Thyroid gland (tissue), 4 donors: ENCODE results near the gene MATN4. TPM values are rescaled to one million over a fixed set of nuclear protein-coding genes. Genes with fewer than 3 reads are reported as not detected.

Source experiments
- DNase-seq, 2 donors: peaks; one replicate each; pipeline ENCODE4 v3.0.0-alpha.2; 2019
- H3K27ac ChIP-seq, 3 donors: fragments of 200-600 bp; sonication (generic); 1 replicate in 2 of 3; 2 replicates in 1 of 3; pipeline ENCODE4 v1.5.1; 2016 to 2019; ENCODE audit warnings: mild to moderate bottlenecking in 1 of 3, moderate library complexity in 1 of 3
- H3K27me3 ChIP-seq: fragments of 200-600 bp; sonication (generic); one replicate; pipeline ENCODE4 v1.5.1; 2019
- H3K36me3 ChIP-seq, 2 donors: fragments of 200-600 bp; sonication (generic); one replicate each; pipeline ENCODE4 v1.5.1; 2016 to 2019
- H3K4me1 ChIP-seq, 2 donors: fragments of 200-600 bp; sonication (generic); one replicate each; pipeline ENCODE4 v1.5.1; 2017 to 2019
- H3K4me3 ChIP-seq, 3 donors: fragments of 200-600 bp; sonication (generic); replicated peaks in 1 of 3; 1 replicate in 2 of 3; 2 replicates in 1 of 3; pipeline ENCODE4 v1.5.1; 2016; ENCODE audit warnings: mild to moderate bottlenecking in 1 of 3
- H3K9me3 ChIP-seq: fragments of 200-600 bp; sonication (generic); one replicate; pipeline ENCODE4 v1.5.1; 2017
- CTCF ChIP-seq, 6 experiments: fragments of 200-600 bp in 3 of 6; fragments of 450-650 bp in 3 of 6; sonication (generic) in 3 of 6; IDR thresholded peaks; one replicate each; pipeline ENCODE4 v1.5.1; 2016 to 2019; ENCODE audit warnings: antibody characterized with exemption in 6 of 6, mild to moderate bottlenecking in 2 of 6, inconsistent platforms in 1 of 6, moderate library complexity in 1 of 6
- POLR2A ChIP-seq, 2 donors: fragments of 450-650 bp; IDR thresholded peaks; one replicate each; pipeline ENCODE4 v1.6.1; 2017; ENCODE audit warnings: antibody characterized with exemption in 2 of 2, mild to moderate bottlenecking in 2 of 2, moderate library complexity in 1 of 2
- WGBS, 2 donors: methylation state at CpG; one replicate each; pipeline ENCODE4 v1.1.5; 2017; 5-methylcytosine and 5-hydroxymethylcytosine counted together
- intact Hi-C: fragments of 100-400 bp; cut with DNase I; formaldehyde crosslinking; loops from one replicate; pipeline ENCODE4 v1.15.1; 2023
- total RNA-seq, 4 donors: library from RNA; depleted of rRNA; stranded (reverse); fragments of >200 nt; gene quantifications; one replicate each; pipeline ENCODE4 v1.2.3, GENCODE V29; 2016

MATN4 gene
- total RNA-seq, 4 donors from 2014 or later: 1.2 TPM; not detected in 3

- intact Hi-C loops: no loop called here
- WGBS, 2 donors: 87 to 90% methylated on average over 4 of the region's 4 CpGs
- TF ChIP-seq CTCF (IDR thresholded peaks at IDR 0.05): no peak
- no peak for TF ChIP-seq POLR2A (IDR thresholded peaks at IDR 0.05)
- Histone ChIP-seq H3K27me3 (no peaks in the 10 kb centered on the region), H3K4me1 (peaks cover 5 to 6% of the 10 kb centered on the region in 2 donors), H3K4me3 (no peak overlapping the region), H3K9me3 (no peaks in the 10 kb centered on the region), H3K27ac (no peak overlapping the region), H3K36me3 (no peaks in the 10 kb centered on the region)
- no peak for DNase-seq
Measured at GRCh38 chr20:45269754-45270270, 38.3 kb downstream of the MATN4 start.

GRCh38 chr20:45269056-45269455, 39.0 kb downstream of the MATN4 start:
- peaks cover 5 to 6% of the 10 kb centered on the region in 2 donors for H3K4me1 ChIP-seq
- no peak for DNase-seq
- H3K9me3 ChIP-seq: no peaks in the 10 kb centered on the region
- H3K27me3 ChIP-seq: no peaks in the 10 kb centered on the region
- H3K27ac ChIP-seq: no peak overlapping the region
- H3K4me3 ChIP-seq: no peak overlapping the region
- intact Hi-C loops: no loop called here
- no peaks in the 10 kb centered on the region for H3K36me3 ChIP-seq
- TF ChIP-seq POLR2A (IDR thresholded peaks at IDR 0.05): no peak
- no peak for TF ChIP-seq CTCF (IDR thresholded peaks at IDR 0.05)
- WGBS, 2 donors: 69 to 83% methylated on average over 3 of the region's 3 CpGs

GRCh38 chr20:45268531-45268930, 39.6 kb downstream of the MATN4 start:
- H3K4me1 ChIP-seq: peaks cover 5 to 6% of the 10 kb centered on the region in 2 donors
- no peak overlapping the region for H3K4me3 ChIP-seq
- no peaks in the 10 kb centered on the region for H3K27me3 ChIP-seq
- no peak for TF ChIP-seq POLR2A (IDR thresholded peaks at IDR 0.05)
- no peak for TF ChIP-seq CTCF (IDR thresholded peaks at IDR 0.05)
- no peak for DNase-seq
- H3K36me3 ChIP-seq: no peaks in the 10 kb centered on the region
- H3K9me3 ChIP-seq: no peaks in the 10 kb centered on the region
- no peak overlapping the region for H3K27ac ChIP-seq
- intact Hi-C loops: no loop called here
- WGBS, 2 donors: 83 to 87% methylated on average over 3 of the region's 3 CpGs

GRCh38 chr20:45266977-45267376, 41.1 kb downstream of the MATN4 start:
- peak in 1 of 2 donors; percentile 3 for DNase-seq
- Histone ChIP-seq H3K4me1 (peaks cover 5 to 6% of the 10 kb centered on the region in 2 donors), H3K27ac (peak overlapping the region in 1 of 3 donors; percentile 49), H3K36me3 (no peaks in the 10 kb centered on the region), H3K27me3 (no peaks in the 10 kb centered on the region), H3K9me3 (no peaks in the 10 kb centered on the region), H3K4me3 (no peak overlapping the region)
- TF ChIP-seq POLR2A (IDR thresholded peaks at IDR 0.05) (no peak), CTCF (IDR thresholded peaks at IDR 0.05) (no peak)
- intact Hi-C loops: no loop called here

- H3K36me3 ChIP-seq: no peaks in the 10 kb centered on the region
- WGBS, 2 donors: 85 to 87% methylated on average over 3 of the region's 3 CpGs
- peaks cover 5 to 6% of the 10 kb centered on the region in 2 donors for H3K4me1 ChIP-seq
- no peak overlapping the region for H3K4me3 ChIP-seq
- intact Hi-C loops: no loop called here
- DNase-seq: no peak
- H3K27me3 ChIP-seq: no peaks in the 10 kb centered on the region
- H3K9me3 ChIP-seq: no peaks in the 10 kb centered on the region
- TF ChIP-seq CTCF (IDR thresholded peaks at IDR 0.05): no peak
- no peak for TF ChIP-seq POLR2A (IDR thresholded peaks at IDR 0.05)
- no peak overlapping the region for H3K27ac ChIP-seq
Measured at GRCh38 chr20:45263556-45264266, 44.4 kb downstream of the MATN4 start.
